ENCODE results near the gene SMAD3.

DNA sequence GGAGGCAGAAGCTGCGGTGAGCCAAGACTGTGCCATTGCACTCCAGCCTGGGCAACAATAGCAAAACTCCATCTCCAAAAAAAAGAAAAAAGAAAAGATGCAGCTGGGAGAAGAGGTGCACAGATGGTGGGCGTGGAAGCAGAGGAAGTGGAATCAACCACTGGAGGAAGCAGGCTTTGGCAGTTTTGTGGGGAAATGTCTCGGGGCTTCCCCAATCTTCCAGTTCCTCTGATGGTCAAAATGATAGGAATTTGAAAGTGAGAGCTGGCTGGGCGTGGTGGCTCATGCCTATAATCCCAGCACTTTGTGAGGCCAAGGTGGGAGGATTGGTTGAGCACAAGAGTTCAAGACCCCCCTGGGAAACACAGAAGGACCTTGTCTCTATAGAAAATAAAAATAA lies 48.1 kb upstream of the SMAD3 start:
- TF ChIP-seq, protein P1, sequence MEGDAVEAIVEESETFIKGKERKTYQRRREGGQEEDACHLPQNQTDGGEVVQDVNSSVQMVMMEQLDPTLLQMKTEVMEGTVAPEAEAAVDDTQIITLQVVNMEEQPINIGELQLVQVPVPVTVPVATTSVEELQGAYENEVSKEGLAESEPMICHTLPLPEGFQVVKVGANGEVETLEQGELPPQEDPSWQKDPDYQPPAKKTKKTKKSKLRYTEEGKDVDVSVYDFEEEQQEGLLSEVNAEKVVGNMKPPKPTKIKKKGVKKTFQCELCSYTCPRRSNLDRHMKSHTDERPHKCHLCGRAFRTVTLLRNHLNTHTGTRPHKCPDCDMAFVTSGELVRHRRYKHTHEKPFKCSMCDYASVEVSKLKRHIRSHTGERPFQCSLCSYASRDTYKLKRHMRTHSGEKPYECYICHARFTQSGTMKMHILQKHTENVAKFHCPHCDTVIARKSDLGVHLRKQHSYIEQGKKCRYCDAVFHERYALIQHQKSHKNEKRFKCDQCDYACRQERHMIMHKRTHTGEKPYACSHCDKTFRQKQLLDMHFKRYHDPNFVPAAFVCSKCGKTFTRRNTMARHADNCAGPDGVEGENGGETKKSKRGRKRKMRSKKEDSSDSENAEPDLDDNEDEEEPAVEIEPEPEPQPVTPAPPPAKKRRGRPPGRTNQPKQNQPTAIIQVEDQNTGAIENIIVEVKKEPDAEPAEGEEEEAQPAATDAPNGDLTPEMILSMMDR (IDR thresholded peaks at IDR 0.05) = no peak
- TF ChIP-seq POLR2A (IDR thresholded peaks at IDR 0.05) = no peak

Measured in body of pancreas (tissue), 4 donors.